ENCODE results near the gene CNOT3.

The CNOT3 gene

DNA sequence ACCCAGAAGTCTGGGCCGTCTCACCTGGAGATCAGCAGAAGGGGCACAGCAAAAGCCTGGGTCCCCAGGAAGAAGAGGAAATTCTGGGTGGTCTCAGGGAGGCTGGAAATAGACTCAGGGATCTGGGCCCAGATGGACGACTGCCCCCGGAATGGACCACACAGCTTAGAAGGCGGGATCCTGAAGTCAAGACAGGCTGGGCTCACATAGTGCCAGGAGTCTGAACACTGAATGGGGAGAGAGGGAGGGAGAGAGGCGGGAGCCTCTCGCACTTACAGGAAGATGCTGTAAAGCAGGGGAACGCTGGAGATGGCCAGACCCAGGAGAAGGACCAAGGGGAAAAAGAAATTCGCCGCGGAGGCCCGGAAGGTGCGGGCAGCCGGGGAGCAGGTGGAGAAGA is 23.3 kb downstream of the CNOT3 start:
- TF ChIP-seq ZNF16 (tag by site-specific recombination; IDR thresholded peaks at IDR 0.05; ENCODE audit: low read depth) (no peak), ZNF146 (tag by site-specific recombination; IDR thresholded peaks at IDR 0.05) (no peak), ZNF626 (tag by site-specific recombination; IDR thresholded peaks at IDR 0.05) (no peak)
- peaks cover 8 to 22% of the 10 kb centered on the region in 2 experiments; a peak in 2 of 3 replicates for H3K36me3 ChIP-seq (ENCODE audit: control insufficient read depth in 2 of 2, insufficient read depth in 1 of 2, low read length in 2 of 2)
- H3K9me3 ChIP-seq (ENCODE audit: control insufficient read depth, insufficient read depth, low read depth, low read length), result no peaks in the 10 kb centered on the region
- H3K4me1 ChIP-seq (ENCODE audit: control insufficient read depth, insufficient read depth, low read length), result peaks cover 4% of the 10 kb centered on the region; the same call in 1 of the 2 replicates
- H3K27ac ChIP-seq (ENCODE audit: extremely low read depth, low read depth, low read length), result peak overlapping the region; percentile 78; the same call in 1 of the 2 replicates
- ChIA-PET CTCF (interaction anchor here (1.3 kb wide), 1 partner anchor 13 kb away, joined by 5 read pairs; no protein-coding TSS in a partner anchor), POLR2A (interaction anchor here (0.5 to 3.2 kb wide), 9 partner anchors 8 to 269 kb away, joined by 3 to 60 read pairs (median 6); partner anchors contain the start of genes CNOT3, MBOAT7, TFPT and TMC4)
- H3K4me3 ChIP-seq (ENCODE audit: low read depth, low read length), result peak overlapping the region; percentile 73

DNA sequence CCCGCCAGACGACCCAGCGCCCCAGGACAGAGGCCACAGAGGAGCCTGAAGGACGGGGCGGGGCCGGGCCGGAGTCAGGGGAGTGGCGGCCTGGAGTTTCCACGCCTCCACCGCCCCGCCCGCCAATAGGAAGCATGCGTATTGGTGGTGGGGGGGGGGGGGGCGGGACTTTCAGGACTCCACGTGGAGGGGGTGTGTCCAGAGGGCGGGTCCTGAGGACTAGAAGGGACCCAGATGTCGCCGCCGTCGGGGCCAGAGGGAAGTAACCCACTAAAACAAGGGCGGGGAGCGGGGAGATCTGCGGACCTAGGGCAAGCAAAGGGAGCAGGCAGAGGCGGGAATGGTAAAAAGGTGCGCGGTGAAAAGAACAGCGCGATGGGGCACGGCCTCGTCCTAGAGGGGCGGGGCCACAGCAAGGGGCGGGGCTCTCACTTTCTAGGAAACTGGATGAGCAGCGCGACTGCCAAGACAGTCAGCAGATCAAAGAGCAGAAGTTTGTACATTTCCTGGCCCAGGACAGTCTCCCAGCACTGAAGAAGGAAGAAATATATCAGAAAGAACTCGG is 24.8 kb downstream of the CNOT3 start:
- peaks cover 4% of the 10 kb centered on the region; the same call in 1 of the 2 replicates for H3K4me1 ChIP-seq (ENCODE audit: control insufficient read depth, insufficient read depth, low read length)
- no peak overlapping the region for H3K4me3 ChIP-seq (ENCODE audit: low read depth, low read length)
- ChIA-PET CTCF (no interaction called here), POLR2A (interaction anchor here (3.6 kb wide), 1 partner anchor 25 kb away, joined by 17 read pairs; the partner anchor contains the start of gene CNOT3)
- H3K9me3 ChIP-seq (ENCODE audit: control insufficient read depth, insufficient read depth, low read depth, low read length), result no peaks in the 10 kb centered on the region
- H3K36me3 ChIP-seq (ENCODE audit: control insufficient read depth in 2 of 2, insufficient read depth in 1 of 2, low read length in 2 of 2), result peaks cover 7% of the 10 kb centered on the region in 2 experiments; a peak in 2 of 3 replicates
- TF ChIP-seq KLF8 (tag by site-specific recombination; IDR thresholded peaks at IDR 0.05), result 0 out of 2 replicates have a peak, but pooled peaks have one; percentile 41
- TF ChIP-seq SP2 (tag by site-specific recombination; IDR thresholded peaks at IDR 0.05), result peak; percentile 27; the same call in 1 of the 2 replicates
- no peak for TF ChIP-seq MZF1 (tag by site-specific recombination; IDR thresholded peaks at IDR 0.05; ENCODE audit: borderline replicate concordance)
- no peak for TF ChIP-seq ZNF311 (tag by site-specific recombination; IDR thresholded peaks at IDR 0.05; ENCODE audit: borderline replicate concordance)
- no peak for TF ChIP-seq ZNF239 (tag by site-specific recombination; IDR thresholded peaks at IDR 0.05)
- TF ChIP-seq ZNF221 (tag by site-specific recombination; IDR thresholded peaks at IDR 0.05; ENCODE audit: borderline replicate concordance), result no peak
- no peak overlapping the region for H3K27ac ChIP-seq (ENCODE audit: extremely low read depth, low read depth, low read length)

DNA sequence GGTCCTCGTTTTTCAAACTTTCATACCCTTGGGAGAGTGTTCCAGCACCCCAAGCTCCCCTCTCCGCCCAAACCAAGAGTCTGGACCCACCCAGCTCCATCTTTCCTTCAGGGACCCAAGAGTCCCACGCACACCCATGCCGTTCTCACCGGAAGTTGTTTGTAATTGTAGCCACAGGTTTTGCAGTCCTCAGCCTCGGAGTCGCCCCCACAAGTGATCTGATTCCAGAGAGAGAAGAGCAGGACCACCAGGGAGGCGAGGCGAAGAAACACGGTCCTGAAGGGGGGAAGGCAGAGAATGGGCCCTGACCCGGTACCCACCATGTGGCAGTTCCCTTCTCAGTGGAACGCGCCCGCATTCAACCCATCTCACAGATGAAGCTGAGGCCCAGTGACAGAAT is 25.3 kb downstream of the CNOT3 start:
- Histone ChIP-seq H3K27ac (ENCODE audit: extremely low read depth, low read depth, low read length) (no peak overlapping the region), H3K4me1 (ENCODE audit: control insufficient read depth, insufficient read depth, low read length) (peaks cover 4% of the 10 kb centered on the region; the same call in 1 of the 2 replicates)

More for the DNA sequence above, 25.3 kb downstream of the CNOT3 start:
- ChIA-PET POLR2A (interaction anchor here (3.6 kb wide), 1 partner anchor 26 kb away, joined by 17 read pairs; the partner anchor contains the start of gene CNOT3), CTCF (no interaction called here)
- TF ChIP-seq ZNF664 (tag by site-specific recombination; IDR thresholded peaks at IDR 0.05), result no peak
- TF ChIP-seq, protein P1, sequence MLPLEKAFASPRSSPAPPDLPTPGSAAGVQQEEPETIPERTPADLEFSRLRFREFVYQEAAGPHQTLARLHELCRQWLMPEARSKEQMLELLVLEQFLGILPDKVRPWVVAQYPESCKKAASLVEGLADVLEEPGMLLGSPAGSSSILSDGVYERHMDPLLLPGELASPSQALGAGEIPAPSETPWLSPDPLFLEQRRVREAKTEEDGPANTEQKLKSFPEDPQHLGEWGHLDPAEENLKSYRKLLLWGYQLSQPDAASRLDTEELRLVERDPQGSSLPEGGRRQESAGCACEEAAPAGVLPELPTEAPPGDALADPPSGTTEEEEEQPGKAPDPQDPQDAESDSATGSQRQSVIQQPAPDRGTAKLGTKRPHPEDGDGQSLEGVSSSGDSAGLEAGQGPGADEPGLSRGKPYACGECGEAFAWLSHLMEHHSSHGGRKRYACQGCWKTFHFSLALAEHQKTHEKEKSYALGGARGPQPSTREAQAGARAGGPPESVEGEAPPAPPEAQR (tag by site-specific recombination; IDR thresholded peaks at IDR 0.05), result no peak
- no peak for TF ChIP-seq ZNF426 (tag by site-specific recombination; IDR thresholded peaks at IDR 0.05)
- TF ChIP-seq ZNF596 (tag by site-specific recombination; IDR thresholded peaks at IDR 0.05), result no peak
- no peak for TF ChIP-seq ZNF530 (tag by site-specific recombination; IDR thresholded peaks at IDR 0.05; ENCODE audit: low read depth)
- TF ChIP-seq SALL2 (tag by site-specific recombination; IDR thresholded peaks at IDR 0.05; ENCODE audit: borderline replicate concordance), result no peak
- TF ChIP-seq, protein P2, sequence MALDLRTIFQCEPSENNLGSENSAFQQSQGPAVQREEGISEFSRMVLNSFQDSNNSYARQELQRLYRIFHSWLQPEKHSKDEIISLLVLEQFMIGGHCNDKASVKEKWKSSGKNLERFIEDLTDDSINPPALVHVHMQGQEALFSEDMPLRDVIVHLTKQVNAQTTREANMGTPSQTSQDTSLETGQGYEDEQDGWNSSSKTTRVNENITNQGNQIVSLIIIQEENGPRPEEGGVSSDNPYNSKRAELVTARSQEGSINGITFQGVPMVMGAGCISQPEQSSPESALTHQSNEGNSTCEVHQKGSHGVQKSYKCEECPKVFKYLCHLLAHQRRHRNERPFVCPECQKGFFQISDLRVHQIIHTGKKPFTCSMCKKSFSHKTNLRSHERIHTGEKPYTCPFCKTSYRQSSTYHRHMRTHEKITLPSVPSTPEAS (tag by site-specific recombination; IDR thresholded peaks at IDR 0.05), result no peak
- Histone ChIP-seq H3K9me3 (ENCODE audit: control insufficient read depth, insufficient read depth, low read depth, low read length) (no peaks in the 10 kb centered on the region), H3K36me3 (ENCODE audit: control insufficient read depth in 2 of 2, insufficient read depth in 1 of 2, low read length in 2 of 2) (peaks cover 1 to 3% of the 10 kb centered on the region in 2 experiments; a peak in 2 of 3 replicates), H3K4me3 (ENCODE audit: low read depth, low read length) (no peak overlapping the region)
